GM12801 (cell line): Measurements from ENCODE around the gene IL16.

Experiments used
- CTCF ChIP-seq: IDR thresholded peaks from one replicate; pipeline ENCODE4 v1.5.1; 2011; ENCODE audit warnings: control low read depth; ENCODE audit not compliant: insufficient read length; ENCODE audit errors: extremely low read depth

IL16 gene

DNA sequence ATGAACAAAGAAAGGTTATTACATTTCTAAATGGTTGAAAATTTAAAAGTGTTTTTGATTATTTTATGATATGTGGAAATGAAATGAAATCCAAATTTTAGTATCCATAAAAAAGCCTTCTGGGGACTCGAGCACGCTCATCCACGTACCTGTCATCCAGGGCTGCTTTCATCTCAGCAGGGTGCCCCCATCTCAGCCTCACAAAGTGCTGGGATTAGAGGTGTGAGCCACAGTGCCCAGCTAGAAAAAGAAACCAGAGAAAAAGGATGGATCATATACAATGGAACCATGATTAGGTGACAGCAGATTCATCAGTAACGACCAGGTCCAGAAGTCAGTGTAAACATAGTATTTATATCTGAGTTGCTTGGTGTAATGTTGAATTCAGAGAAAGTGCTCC lies 77.6 kb downstream of the IL16 start:
- TF ChIP-seq CTCF: no peak

DNA sequence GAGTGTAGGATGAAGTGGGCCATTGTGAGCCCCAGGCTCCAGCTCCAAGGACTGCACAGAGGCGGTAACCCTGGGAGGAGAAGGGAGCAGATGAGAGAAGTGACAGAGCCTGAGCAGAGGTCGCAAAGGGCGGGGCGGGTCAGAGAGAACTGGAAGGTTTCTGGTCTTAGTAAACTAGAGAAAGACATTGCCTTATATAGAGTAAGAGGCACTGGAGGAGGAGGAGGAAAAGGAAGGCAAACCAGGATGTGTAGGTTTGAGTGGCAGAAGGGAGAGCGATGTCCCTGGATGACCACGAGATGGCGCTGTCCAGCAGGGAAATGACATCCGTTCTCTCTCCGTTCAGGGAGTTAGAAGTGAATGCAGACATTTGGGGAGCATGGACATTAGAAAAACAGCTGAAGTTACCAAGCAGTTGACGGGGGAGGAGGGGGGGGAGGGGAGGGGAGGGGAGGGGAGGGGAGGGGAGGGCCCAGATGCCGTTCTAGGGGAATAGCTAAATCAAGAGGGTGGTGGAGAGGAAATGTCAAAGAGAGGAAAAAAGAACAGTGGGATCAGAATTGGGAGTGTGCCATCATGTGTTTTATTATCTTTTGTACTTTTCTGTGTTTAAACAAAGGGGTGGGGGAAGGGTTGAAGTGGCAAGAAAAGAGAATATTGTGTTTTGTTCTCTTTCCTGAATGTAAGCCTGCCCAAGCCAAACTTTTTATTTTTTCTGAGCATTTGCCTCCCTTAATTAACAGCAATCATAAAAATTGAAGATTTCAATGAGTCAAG lies 78.4 kb downstream of the IL16 start:
- peak; percentile 91 for TF ChIP-seq CTCF

- TF ChIP-seq CTCF: no peak
These were observed 79.2 kb downstream of the IL16 start for GRCh38 chr15:81275711-81276392.

DNA sequence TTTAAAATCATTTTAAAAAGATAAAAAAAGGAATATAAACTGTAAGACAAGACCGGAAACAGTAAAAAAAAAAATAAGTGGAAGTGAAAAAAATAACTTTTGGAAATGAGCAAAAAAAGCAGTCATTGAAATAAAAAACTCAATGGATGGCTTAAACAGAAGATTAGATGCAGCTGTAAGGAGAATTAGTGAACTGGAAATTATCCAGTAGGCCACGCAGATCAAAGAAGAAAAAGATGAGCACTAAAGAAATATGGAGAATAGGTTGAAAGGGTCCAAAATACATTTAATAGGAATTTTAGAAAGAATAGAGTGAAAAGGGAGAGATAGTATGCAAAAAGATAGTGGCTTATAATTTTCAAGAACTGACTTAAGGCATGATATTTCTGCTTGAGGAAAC lies 80.3 kb downstream of the IL16 start:
- no peak for TF ChIP-seq CTCF

DNA sequence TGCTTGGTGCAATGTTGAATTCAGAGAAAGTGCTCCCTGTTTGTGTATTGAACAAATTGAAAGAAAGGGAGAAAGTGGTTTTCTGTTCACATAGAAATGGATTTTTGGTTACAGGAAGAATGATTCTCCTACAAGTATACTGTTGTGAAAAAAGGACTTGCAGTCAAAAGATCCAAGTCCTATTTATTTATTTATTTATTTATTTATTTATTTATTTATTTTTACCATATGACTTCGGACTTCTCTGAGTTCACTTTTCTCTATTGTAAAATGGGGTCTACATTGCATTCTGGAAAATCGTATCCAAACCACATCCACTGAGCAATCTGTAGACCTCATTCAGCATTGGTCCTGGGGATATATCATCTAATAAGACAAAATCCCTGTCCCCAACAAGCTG lies 81.2 kb downstream of the IL16 start:
- TF ChIP-seq CTCF: no peak

GRCh38 chr15:81278306-81279029 lies 81.8 kb downstream of the IL16 start:
- TF ChIP-seq CTCF: no peak
